HEK293 (cell line): ENCODE measurements around the gene SNAI1.
"Not testable (repeated sequence)": the region's sequence is repeated elsewhere in the genome, so short reads cannot be mapped to it uniquely, and the experiment has no call there.

ENCODE experiments used
- GFI1B ChIP-seq: fragments of 450-650 bp; formaldehyde crosslinking; IDR thresholded peaks from 2 replicates; pipeline ENCODE4 v1.5.1; 2016; ENCODE audit warnings: missing biosample characterization, missing genetic modification characterization
- HOXA7 ChIP-seq: sonication (generic); formaldehyde crosslinking; IDR thresholded peaks from 2 replicates; pipeline ENCODE4 v1.8.1; 2022; ENCODE audit warnings: missing genetic modification reagents, borderline replicate concordance
- SALL2 ChIP-seq: fragments of 450-650 bp; formaldehyde crosslinking; IDR thresholded peaks from 2 replicates; pipeline ENCODE4 v1.5.0; 2017; ENCODE audit warnings: missing biosample characterization, mild to moderate bottlenecking, missing genetic modification characterization, borderline replicate concordance
- TCF7L2 ChIP-seq: IDR thresholded peaks from 2 replicates; pipeline ENCODE4 v1.6.1; 2011; ENCODE audit warnings: low read depth, mild to moderate bottlenecking, inconsistent platforms, low read length, moderate library complexity, borderline replicate concordance
- ZBTB10 ChIP-seq: fragments of 450-650 bp; formaldehyde crosslinking; IDR thresholded peaks from 2 replicates; pipeline ENCODE4 v1.5.1; 2016; ENCODE audit warnings: missing biosample characterization, missing genetic modification characterization
- ZBTB7A ChIP-seq: fragments of 450-650 bp; formaldehyde crosslinking; IDR thresholded peaks from 2 replicates; pipeline ENCODE4 v1.5.1; 2016; ENCODE audit warnings: low read depth, missing biosample characterization, missing genetic modification characterization
- ZNF157 ChIP-seq: fragments of 450-650 bp; formaldehyde crosslinking; IDR thresholded peaks from 2 replicates; pipeline ENCODE4 v1.5.1; 2016; ENCODE audit warnings: missing biosample characterization, missing genetic modification characterization
- ZNF341 ChIP-seq: fragments of 450-650 bp; formaldehyde crosslinking; IDR thresholded peaks from 2 replicates; pipeline ENCODE4; 2016; ENCODE audit warnings: low read depth, missing biosample characterization, missing genetic modification characterization
- ZNF501 ChIP-seq: fragments of 450-650 bp; formaldehyde crosslinking; IDR thresholded peaks from 2 replicates; pipeline ENCODE4 v1.5.1; 2016; ENCODE audit warnings: missing biosample characterization, missing genetic modification characterization
- TF ChIP-seq, protein P1 (sequence below): fragments of 450-650 bp; formaldehyde crosslinking; IDR thresholded peaks from 2 replicates; pipeline ENCODE4 v1.5.1; 2016; ENCODE audit warnings: missing biosample characterization, missing genetic modification characterization
- TF ChIP-seq, protein P2 (sequence below): sonication (generic); formaldehyde crosslinking; IDR thresholded peaks from 2 replicates; pipeline ENCODE4 v1.8.1; 2022; ENCODE audit warnings: mild to moderate bottlenecking, moderate library complexity, missing genetic modification reagents
- TF ChIP-seq, protein P3 (sequence below): IDR thresholded peaks from 2 replicates; pipeline ENCODE4 v1.6.1; 2011; ENCODE audit warnings: mild to moderate bottlenecking, low read depth, low read length, borderline replicate concordance
- TF ChIP-seq, protein P4 (sequence below): fragments of 450-650 bp; formaldehyde crosslinking; conservative IDR thresholded peaks from 2 replicates; pipeline ENCODE4 v1.5.1; 2016; ENCODE audit warnings: low read depth, missing biosample characterization, missing genetic modification characterization

DNA sequence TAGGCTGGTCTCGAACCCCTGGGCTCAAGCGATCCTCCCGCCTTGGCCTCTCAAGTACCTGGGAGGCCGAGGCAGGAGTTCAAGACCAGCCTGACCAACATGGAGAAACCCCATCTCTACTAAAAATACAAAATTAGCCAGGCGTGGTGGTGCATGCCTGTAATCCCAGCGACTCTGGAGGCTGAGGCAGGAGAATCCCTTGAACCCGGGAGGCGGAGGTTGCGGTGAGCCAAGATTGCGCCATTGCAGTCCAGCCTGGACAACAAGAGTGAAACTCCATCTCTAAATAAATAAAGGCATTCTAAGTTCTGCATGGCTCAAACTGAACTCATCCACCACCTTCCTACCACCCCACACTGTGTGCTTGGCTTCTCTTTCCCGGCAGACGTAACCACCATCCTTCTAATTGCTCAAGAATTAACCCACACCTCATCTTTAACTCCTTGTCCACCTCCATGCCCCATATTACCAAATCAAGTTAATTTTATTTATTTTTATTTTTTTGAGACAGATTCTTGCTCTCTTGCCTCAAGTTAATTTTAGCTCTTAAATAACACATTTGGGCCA is 26.9 kb upstream of the SNAI1 start:
- TF ChIP-seq, protein P1, sequence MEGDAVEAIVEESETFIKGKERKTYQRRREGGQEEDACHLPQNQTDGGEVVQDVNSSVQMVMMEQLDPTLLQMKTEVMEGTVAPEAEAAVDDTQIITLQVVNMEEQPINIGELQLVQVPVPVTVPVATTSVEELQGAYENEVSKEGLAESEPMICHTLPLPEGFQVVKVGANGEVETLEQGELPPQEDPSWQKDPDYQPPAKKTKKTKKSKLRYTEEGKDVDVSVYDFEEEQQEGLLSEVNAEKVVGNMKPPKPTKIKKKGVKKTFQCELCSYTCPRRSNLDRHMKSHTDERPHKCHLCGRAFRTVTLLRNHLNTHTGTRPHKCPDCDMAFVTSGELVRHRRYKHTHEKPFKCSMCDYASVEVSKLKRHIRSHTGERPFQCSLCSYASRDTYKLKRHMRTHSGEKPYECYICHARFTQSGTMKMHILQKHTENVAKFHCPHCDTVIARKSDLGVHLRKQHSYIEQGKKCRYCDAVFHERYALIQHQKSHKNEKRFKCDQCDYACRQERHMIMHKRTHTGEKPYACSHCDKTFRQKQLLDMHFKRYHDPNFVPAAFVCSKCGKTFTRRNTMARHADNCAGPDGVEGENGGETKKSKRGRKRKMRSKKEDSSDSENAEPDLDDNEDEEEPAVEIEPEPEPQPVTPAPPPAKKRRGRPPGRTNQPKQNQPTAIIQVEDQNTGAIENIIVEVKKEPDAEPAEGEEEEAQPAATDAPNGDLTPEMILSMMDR = not testable (repeated sequence)
- not testable (repeated sequence) for TF ChIP-seq ZNF501 (tag by site-specific recombination); HOXA7; GFI1B (tag by site-specific recombination); ZNF341 (tag by site-specific recombination); ZBTB7A (tag by site-specific recombination); TCF7L2; ZBTB10 (tag by site-specific recombination); SALL2; ZNF157 (tag by site-specific recombination)
- TF ChIP-seq, protein P2, sequence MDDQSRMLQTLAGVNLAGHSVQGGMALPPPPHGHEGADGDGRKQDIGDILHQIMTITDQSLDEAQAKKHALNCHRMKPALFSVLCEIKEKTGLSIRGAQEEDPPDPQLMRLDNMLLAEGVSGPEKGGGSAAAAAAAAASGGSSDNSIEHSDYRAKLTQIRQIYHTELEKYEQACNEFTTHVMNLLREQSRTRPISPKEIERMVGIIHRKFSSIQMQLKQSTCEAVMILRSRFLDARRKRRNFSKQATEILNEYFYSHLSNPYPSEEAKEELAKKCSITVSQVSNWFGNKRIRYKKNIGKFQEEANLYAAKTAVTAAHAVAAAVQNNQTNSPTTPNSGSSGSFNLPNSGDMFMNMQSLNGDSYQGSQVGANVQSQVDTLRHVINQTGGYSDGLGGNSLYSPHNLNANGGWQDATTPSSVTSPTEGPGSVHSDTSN (CRISPR knock-in tag) = not testable (repeated sequence)
- TF ChIP-seq, protein P3, sequence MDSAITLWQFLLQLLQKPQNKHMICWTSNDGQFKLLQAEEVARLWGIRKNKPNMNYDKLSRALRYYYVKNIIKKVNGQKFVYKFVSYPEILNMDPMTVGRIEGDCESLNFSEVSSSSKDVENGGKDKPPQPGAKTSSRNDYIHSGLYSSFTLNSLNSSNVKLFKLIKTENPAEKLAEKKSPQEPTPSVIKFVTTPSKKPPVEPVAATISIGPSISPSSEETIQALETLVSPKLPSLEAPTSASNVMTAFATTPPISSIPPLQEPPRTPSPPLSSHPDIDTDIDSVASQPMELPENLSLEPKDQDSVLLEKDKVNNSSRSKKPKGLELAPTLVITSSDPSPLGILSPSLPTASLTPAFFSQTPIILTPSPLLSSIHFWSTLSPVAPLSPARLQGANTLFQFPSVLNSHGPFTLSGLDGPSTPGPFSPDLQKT = not testable (repeated sequence)
- TF ChIP-seq, protein P4, sequence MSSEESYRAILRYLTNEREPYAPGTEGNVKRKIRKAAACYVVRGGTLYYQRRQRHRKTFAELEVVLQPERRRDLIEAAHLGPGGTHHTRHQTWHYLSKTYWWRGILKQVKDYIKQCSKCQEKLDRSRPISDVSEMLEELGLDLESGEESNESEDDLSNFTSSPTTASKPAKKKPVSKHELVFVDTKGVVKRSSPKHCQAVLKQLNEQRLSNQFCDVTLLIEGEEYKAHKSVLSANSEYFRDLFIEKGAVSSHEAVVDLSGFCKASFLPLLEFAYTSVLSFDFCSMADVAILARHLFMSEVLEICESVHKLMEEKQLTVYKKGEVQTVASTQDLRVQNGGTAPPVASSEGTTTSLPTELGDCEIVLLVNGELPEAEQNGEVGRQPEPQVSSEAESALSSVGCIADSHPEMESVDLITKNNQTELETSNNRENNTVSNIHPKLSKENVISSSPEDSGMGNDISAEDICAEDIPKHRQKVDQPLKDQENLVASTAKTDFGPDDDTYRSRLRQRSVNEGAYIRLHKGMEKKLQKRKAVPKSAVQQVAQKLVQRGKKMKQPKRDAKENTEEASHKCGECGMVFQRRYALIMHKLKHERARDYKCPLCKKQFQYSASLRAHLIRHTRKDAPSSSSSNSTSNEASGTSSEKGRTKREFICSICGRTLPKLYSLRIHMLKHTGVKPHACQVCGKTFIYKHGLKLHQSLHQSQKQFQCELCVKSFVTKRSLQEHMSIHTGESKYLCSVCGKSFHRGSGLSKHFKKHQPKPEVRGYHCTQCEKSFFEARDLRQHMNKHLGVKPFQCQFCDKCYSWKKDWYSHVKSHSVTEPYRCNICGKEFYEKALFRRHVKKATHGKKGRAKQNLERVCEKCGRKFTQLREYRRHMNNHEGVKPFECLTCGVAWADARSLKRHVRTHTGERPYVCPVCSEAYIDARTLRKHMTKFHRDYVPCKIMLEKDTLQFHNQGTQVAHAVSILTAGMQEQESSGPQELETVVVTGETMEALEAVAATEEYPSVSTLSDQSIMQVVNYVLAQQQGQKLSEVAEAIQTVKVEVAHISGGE (tag by site-specific recombination) = not testable (repeated sequence)
